ENCODE results near the gene BCAR3.
"Not testable (repeated sequence)": the region's sequence is repeated elsewhere in the genome, so short reads cannot be mapped to it uniquely, and the experiment has no call there.

BCAR3 gene

GRCh38 chr1:93598861-93599439 lies 82.7 kb downstream of the BCAR3 start:
- Mint-ChIP-seq H3K27me3 (no peaks in the 10 kb centered on the region), H3K27ac (peak overlapping the region; percentile 35)

GRCh38 chr1:93598396-93598795 lies 83.2 kb downstream of the BCAR3 start:
- peak overlapping the region; percentile 35 for H3K27ac Mint-ChIP-seq

More at GRCh38 chr1:93598861-93599439, 82.7 kb downstream of the BCAR3 start:
- H3K4me3 Mint-ChIP-seq: no peak overlapping the region
- intact Hi-C loops (cut with micrococcal nuclease): no loop called here
- H3K9me3 Mint-ChIP-seq: no peaks in the 10 kb centered on the region
- H3K4me1 Mint-ChIP-seq (ENCODE audit: low read depth): peaks cover 55% of the 10 kb centered on the region
- peaks cover 30% of the 10 kb centered on the region for H3K36me3 Mint-ChIP-seq (ENCODE audit: low read depth)

DNA sequence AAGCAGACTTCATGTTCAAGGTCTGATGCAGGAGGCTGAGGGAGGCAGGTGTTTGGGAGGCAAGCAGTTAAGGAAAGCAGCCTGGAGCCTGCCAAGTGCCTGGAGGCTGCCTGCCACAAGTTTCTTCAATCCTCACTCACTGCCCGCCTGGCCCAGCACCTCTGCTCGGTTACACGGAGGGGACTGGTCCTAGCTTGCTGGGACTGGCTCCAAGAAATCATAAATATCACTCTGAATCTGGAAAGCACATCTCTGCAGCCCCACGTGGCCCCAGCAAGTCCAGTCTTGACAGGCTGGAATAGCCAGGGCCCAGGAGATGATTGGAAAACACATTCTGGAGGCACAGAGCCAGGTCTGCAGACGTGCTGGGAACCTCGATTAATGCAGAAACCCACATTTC lies 83.9 kb downstream of the BCAR3 start:
- Mint-ChIP-seq H3K27ac (peak overlapping the region; percentile 60), H3K36me3 (ENCODE audit: low read depth) (peaks cover 28% of the 10 kb centered on the region), H3K9me3 (no peaks in the 10 kb centered on the region), H3K4me1 (ENCODE audit: low read depth) (peaks cover 63% of the 10 kb centered on the region), H3K4me3 (no peak overlapping the region), H3K27me3 (no peaks in the 10 kb centered on the region)
- intact Hi-C loops (cut with micrococcal nuclease): no loop called here

More at GRCh38 chr1:93598396-93598795, 83.2 kb downstream of the BCAR3 start:
- peaks cover 60% of the 10 kb centered on the region for H3K4me1 Mint-ChIP-seq (ENCODE audit: low read depth)
- H3K4me3 Mint-ChIP-seq: no peak overlapping the region
- intact Hi-C loops (cut with micrococcal nuclease): no loop called here
- H3K27me3 Mint-ChIP-seq: no peaks in the 10 kb centered on the region
- no peaks in the 10 kb centered on the region for H3K9me3 Mint-ChIP-seq
- H3K36me3 Mint-ChIP-seq (ENCODE audit: low read depth): peaks cover 29% of the 10 kb centered on the region

GRCh38 chr1:93596329-93597089 lies 85.1 kb downstream of the BCAR3 start:
- intact Hi-C loops (cut with micrococcal nuclease): no loop called here
- H3K27me3 Mint-ChIP-seq: no peaks in the 10 kb centered on the region
- peak overlapping the region; percentile 60 for H3K27ac Mint-ChIP-seq
- H3K9me3 Mint-ChIP-seq: no peaks in the 10 kb centered on the region
- H3K4me3 Mint-ChIP-seq: no peak overlapping the region
- peaks cover 39% of the 10 kb centered on the region for H3K36me3 Mint-ChIP-seq (ENCODE audit: low read depth)
- peaks cover 75% of the 10 kb centered on the region for H3K4me1 Mint-ChIP-seq (ENCODE audit: low read depth)

GRCh38 chr1:93595743-93596142 lies 85.9 kb downstream of the BCAR3 start:
- H3K27me3 Mint-ChIP-seq: no peaks in the 10 kb centered on the region
- no peak overlapping the region for H3K4me3 Mint-ChIP-seq
- peaks cover 40% of the 10 kb centered on the region for H3K36me3 Mint-ChIP-seq (ENCODE audit: low read depth)
- H3K9me3 Mint-ChIP-seq: no peaks in the 10 kb centered on the region
- intact Hi-C loops (cut with micrococcal nuclease): no loop called here
- peaks cover 79% of the 10 kb centered on the region for H3K4me1 Mint-ChIP-seq (ENCODE audit: low read depth)
- H3K27ac Mint-ChIP-seq: no peak overlapping the region

DNA sequence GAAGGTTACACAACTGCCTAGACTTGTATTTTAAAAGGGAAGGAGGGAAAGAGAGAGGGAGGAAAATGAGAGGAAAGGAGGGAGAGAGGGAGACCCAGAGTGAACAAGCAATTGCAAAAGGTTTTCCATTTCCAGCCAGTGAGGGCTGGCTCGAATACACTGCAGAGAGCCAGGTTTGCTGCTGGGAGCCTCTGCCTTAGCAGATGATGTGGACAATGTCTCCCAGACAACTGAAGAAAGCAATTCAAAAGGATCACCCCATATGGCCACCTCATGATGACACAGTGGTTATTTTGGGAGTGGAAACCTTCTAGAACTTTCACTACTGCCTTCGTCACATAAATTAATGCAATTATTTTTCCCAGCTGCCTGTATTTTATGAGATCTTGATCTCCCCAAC lies 86.4 kb downstream of the BCAR3 start:
- Mint-ChIP-seq H3K36me3 (ENCODE audit: low read depth) (peaks cover 44% of the 10 kb centered on the region), H3K27ac (no peak overlapping the region), H3K9me3 (no peaks in the 10 kb centered on the region), H3K27me3 (no peaks in the 10 kb centered on the region), H3K4me1 (ENCODE audit: low read depth) (peaks cover 74% of the 10 kb centered on the region), H3K4me3 (no peak overlapping the region)
- intact Hi-C loops (cut with micrococcal nuclease): no loop called here

DNA sequence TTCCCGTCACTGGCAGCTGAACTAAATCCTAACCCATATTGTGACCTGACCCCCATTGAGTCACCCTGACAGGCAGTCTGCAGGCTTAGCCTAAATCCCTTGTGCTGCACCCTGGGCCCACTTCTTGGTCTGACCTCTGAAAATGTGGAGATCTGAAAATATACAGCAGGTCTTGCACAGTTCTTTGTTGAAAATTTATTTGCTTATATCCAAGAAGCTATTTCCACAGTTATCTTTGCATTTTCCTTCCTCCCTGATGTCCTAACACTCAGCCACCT lies 87.1 kb downstream of the BCAR3 start:
- Mint-ChIP-seq H3K4me3 (no peak overlapping the region), H3K9me3 (no peaks in the 10 kb centered on the region), H3K27me3 (no peaks in the 10 kb centered on the region)

DNA sequence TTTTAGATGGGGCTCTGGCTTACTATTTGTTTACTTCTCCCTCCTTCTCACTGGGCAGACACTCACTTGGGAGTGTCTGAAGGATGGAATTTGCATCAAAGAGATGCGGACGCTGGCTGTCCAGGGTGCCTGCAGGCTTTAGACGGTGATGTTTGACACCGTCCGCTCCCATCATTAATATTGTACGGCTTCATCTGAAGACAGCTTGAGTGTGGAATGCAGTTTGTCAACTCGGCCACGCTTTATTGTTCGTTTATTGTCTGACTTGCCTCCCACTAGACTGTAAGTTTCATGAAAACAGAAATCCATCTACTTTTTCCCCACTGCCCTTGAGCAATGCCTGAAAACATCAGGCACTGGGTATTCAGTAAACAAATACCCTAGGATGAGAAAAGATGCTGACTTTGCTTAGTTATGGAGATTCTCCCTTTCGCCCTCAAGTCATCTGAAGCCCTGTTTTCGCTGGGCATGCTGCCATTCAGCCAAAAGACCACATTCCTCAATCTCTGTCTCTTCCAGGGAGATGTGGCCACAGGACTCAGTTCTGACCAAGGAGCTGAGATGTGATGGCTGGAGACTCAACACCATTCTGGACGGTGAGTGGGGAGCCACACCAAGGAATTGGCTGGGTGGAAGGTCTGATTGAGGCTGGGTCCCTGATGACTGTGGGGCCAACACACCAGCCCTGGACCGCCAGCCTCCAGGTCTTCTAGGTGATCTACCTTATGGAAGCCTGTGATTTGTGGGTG lies 87.6 kb downstream of the BCAR3 start:
- Mint-ChIP-seq H3K27ac (peak overlapping the region; percentile 38), H3K4me1 (ENCODE audit: low read depth) (peaks cover 70% of the 10 kb centered on the region), H3K27me3 (no peaks in the 10 kb centered on the region), H3K36me3 (ENCODE audit: low read depth) (peaks cover 56% of the 10 kb centered on the region), H3K9me3 (no peaks in the 10 kb centered on the region), H3K4me3 (no peak overlapping the region)
- intact Hi-C loops (cut with micrococcal nuclease): no loop called here

More for the DNA sequence above, 87.1 kb downstream of the BCAR3 start:
- intact Hi-C loops (cut with micrococcal nuclease): no loop called here
- Mint-ChIP-seq H3K36me3 (ENCODE audit: low read depth) (peaks cover 52% of the 10 kb centered on the region), H3K4me1 (ENCODE audit: low read depth) (peaks cover 70% of the 10 kb centered on the region), H3K27ac (peak overlapping the region; percentile 38)

GRCh38 chr1:93592551-93592949 lies 89.1 kb downstream of the BCAR3 start:
- Mint-ChIP-seq H3K9me3 (no peaks in the 10 kb centered on the region), H3K36me3 (ENCODE audit: low read depth) (peaks cover 63% of the 10 kb centered on the region), H3K4me3 (no peak overlapping the region), H3K4me1 (ENCODE audit: low read depth) (peaks cover 67% of the 10 kb centered on the region), H3K27me3 (no peaks in the 10 kb centered on the region), H3K27ac (peak overlapping the region; percentile 73)
- intact Hi-C loops (cut with micrococcal nuclease): no loop called here

GRCh38 chr1:93591676-93592550 lies 89.7 kb downstream of the BCAR3 start:
- Mint-ChIP-seq H3K4me3 (no peak overlapping the region), H3K36me3 (ENCODE audit: low read depth) (peaks cover 70% of the 10 kb centered on the region), H3K4me1 (ENCODE audit: low read depth) (peaks cover 60% of the 10 kb centered on the region), H3K9me3 (no peaks in the 10 kb centered on the region), H3K27ac (peak overlapping the region; percentile 73), H3K27me3 (no peaks in the 10 kb centered on the region)
- intact Hi-C loops (cut with micrococcal nuclease): no loop called here

DNA sequence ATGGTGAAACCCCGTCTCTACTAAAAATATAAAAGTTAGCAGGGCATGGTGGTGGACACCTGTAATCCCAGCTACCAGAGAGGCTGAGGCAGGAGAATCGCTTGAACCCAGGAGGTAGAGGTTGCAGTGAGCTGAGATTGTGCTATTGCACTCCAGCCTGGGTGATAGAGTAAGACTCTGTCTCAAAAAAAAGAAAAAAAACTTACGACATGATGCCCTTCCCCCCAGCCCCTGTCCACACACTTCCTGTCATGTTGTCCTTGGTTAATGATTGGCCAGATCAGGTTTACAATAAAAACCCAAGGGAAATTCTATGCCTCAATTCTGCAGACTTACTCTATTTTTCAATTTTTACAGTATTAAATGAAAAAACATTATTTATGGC lies 90.4 kb downstream of the BCAR3 start:
- Mint-ChIP-seq H3K4me1 (ENCODE audit: low read depth) (peaks cover 54% of the 10 kb centered on the region), H3K36me3 (ENCODE audit: low read depth) (peaks cover 76% of the 10 kb centered on the region)
- H3K27ac Mint-ChIP-seq; H3K27me3 Mint-ChIP-seq; H3K4me3 Mint-ChIP-seq; H3K9me3 Mint-ChIP-seq; intact Hi-C loops (cut with micrococcal nuclease): not testable (repeated sequence)

DNA sequence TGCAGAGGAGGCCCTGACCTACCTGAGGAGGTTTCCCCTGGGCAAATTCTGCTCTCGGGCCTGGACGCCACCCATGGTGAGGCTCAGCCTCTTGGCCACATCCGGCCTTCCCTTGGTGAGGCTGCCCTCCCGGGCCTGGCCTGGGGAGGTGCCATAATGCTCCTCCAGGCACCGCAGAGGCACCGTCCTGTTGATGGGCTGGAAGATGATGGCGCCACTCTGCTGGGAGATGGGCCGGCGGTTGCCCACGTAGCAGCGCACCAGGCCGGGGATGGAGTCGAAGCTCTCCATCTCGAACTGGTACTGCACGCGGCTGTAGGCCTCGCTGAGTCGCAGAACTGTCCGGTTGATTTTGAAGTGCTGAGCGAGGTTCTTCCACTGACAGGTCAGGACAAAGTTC lies 92.7 kb downstream of the BCAR3 start:
- H3K27ac Mint-ChIP-seq: no peak overlapping the region
- H3K36me3 Mint-ChIP-seq (ENCODE audit: low read depth): peaks cover 83% of the 10 kb centered on the region
- intact Hi-C loops (cut with micrococcal nuclease): no loop called here
- no peaks in the 10 kb centered on the region for H3K9me3 Mint-ChIP-seq
- H3K4me3 Mint-ChIP-seq: no peak overlapping the region
- peaks cover 43% of the 10 kb centered on the region for H3K4me1 Mint-ChIP-seq (ENCODE audit: low read depth)
- no peaks in the 10 kb centered on the region for H3K27me3 Mint-ChIP-seq

DNA sequence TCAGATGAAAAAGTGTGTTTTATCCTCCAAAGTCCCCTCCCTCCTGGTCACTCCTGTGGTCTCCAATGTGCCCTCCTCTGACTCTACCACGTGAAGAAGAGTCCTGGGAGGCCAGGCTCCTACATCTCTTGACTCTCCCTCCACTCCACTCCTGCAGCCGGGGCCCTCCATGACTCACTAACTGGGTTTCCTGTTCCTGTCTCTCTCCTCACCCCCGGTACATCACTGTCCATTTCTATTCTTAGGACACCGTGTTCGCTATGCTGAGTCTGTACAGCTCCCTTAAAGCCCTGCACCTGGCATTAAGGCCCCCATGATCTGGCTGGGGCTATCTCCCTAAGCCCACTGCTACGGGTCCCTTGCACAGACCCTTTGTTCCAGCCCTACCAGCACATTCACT lies 93.4 kb downstream of the BCAR3 start:
- H3K4me3 Mint-ChIP-seq: no peak overlapping the region
- peaks cover 36% of the 10 kb centered on the region for H3K4me1 Mint-ChIP-seq (ENCODE audit: low read depth)
- intact Hi-C loops (cut with micrococcal nuclease): no loop called here
- no peaks in the 10 kb centered on the region for H3K27me3 Mint-ChIP-seq
- peaks cover 86% of the 10 kb centered on the region for H3K36me3 Mint-ChIP-seq (ENCODE audit: low read depth)
- no peaks in the 10 kb centered on the region for H3K9me3 Mint-ChIP-seq
- H3K27ac Mint-ChIP-seq: no peak overlapping the region

DNA sequence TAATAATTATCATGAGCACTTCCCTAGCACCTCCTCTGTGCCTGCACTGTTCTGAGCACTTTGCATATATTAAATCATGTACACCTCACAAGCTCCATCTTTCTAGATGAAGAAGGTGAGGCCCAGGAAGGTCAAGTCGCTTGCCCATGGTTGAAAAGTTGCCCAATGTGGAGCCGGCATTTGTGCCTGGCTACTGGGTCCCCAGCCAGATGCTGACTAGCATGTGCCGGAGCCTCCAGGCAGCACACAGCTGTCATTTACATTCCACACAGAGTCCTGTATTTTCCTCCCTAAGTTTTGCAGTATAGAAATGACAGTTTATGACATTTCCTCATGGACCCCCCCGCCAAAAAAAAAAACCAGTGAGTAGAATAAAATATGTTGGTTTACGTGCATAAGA lies 94.3 kb downstream of the BCAR3 start:
- no peaks in the 10 kb centered on the region for H3K27me3 Mint-ChIP-seq
- H3K27ac Mint-ChIP-seq: no peak overlapping the region
- peaks cover 92% of the 10 kb centered on the region for H3K36me3 Mint-ChIP-seq (ENCODE audit: low read depth)
- no peak overlapping the region for H3K4me3 Mint-ChIP-seq
- H3K9me3 Mint-ChIP-seq: no peaks in the 10 kb centered on the region
- intact Hi-C loops (cut with micrococcal nuclease): no loop called here
- peaks cover 30% of the 10 kb centered on the region for H3K4me1 Mint-ChIP-seq (ENCODE audit: low read depth)

Data from dendritic cell treated with granulocyte-macrophage colony-stimulating factor and Interleukin-4, amounts not matched to agents 40 ng/mL and 50 ng/mL, for 4 days (primary cell).